Measurements from ENCODE around the gene VWA1.
"Not testable (repeated sequence)": the region's sequence is repeated elsewhere in the genome, so short reads cannot be mapped to it uniquely, and the experiment has no call there.

Gene VWA1

GRCh38 chr1:1424707-1425106 is 10.8 kb upstream of the VWA1 start:
- DNase-seq = no peak

DNA sequence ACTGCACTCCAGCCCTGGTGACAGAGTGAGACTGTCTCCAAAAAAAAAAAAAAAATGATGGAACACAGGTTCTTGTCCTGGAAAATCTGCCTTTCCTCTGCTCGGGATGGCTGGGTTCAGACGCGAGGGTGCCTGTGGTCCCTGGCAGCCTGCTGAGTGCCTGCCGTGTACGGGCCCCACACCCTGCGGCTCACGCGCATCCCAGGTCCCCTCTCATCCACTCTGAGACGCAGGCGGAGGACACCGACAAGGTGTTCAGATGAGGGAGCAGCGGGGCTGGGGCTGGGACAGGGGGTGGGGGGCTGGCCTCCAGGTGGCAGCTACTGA is 10.1 kb upstream of the VWA1 start:
- no peak for DNase-seq

DNA sequence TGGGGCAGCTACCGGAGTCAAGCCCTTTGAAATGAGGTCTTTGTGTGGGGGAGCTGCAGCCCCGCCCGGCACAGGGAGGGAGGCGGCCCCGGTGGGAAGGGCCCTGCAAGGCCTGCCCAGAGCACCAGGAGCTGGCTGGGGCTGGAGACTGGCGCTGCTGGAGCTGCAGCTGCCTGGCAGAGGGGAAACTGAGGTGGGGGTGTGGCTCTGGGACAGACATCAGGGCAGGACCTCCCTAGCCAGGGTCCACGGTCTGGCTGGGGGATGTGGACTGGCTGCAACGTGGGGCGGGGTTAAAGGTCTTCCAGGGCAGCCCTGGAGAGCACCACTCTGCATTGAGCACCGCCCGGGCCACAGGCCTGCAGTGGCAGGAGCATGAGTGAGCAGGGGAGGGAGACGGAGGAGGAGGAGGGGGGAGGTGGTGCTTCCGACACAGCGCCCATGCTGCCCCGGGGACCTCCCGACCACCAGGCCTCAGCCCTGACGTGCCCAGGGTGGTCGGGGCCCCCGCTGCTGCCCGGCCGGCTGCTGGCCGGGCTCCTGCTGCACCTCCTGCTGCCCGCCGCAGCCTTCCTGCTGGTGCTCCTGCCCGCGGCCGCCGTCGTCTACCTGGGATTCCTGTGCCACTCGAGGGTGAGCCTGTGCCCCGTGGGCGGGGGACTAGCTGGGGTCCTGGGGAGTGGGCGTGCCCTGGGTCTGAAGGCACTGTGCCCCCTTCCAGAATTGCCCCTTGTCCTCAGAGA is 9.6 kb upstream of the VWA1 start:
- no peak for DNase-seq

DNA sequence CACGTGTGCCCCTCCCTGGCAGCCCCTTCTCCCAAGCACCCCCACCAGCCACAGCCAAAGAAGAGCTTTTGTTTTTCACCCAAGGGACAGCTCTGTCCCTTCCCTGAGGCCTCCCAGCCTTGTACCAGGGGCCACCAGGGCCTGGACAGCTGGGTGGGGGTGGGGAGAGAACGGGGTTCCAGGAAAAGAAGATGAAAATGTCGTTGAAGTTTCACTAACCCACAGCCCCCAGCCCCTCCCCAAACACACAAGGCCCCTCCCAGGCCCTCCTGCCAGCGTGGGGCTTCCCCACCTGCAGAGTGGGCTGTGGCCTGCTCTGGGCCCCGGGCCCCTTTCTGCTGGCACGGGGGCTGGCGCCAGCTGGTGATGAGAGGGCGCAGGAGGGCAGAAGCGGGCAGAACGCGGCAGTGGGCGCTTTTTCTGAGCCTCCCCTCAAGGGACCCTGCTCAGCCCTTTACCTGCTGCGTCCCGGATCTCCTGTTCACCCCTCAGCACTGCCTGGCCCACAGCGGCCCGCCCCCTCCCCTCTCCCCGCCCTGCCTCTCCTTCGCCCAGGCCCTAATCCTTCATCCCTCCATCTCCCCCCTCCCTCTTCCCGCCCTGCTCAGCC is 8.9 kb upstream of the VWA1 start:
- DNase-seq = no peak

DNA sequence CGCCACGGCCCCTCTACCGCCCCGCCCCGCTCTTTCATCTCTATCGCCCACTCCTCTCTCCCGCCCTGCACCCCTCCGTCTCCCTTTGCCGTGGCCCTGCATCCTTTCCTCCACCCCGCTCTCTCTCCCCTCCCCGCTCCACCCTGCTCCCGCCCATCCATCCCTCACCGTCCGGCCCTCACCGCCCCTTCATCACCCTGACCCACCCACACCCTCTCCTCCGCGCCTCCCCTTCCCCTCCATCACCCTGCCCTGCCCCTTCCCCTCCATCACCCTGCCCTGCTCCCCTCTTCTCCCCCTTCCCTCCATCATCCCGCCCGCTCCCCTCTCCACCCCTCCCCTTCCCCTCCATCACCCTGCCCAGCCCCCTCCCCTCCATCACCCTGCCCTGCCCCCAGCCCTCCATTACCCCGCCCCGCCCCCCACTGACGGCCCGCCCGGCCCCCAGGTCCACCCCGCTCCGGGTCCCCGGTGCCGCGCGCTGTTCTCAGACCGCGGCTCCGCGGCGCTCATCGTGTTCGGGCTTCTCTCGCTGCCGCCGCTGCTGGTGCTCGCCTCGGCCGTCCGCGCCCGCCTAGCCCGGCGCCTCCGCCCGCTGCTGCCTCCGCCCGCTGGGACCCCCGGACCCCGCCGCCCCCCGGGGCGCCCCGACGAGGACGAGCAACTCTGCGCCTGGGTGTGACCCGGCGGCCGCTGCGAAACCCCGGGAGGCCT is 8.2 kb upstream of the VWA1 start:
- no peak for DNase-seq

- no peak for DNase-seq
These were observed 7.7 kb upstream of the VWA1 start for GRCh38 chr1:1427820-1428148.

DNA sequence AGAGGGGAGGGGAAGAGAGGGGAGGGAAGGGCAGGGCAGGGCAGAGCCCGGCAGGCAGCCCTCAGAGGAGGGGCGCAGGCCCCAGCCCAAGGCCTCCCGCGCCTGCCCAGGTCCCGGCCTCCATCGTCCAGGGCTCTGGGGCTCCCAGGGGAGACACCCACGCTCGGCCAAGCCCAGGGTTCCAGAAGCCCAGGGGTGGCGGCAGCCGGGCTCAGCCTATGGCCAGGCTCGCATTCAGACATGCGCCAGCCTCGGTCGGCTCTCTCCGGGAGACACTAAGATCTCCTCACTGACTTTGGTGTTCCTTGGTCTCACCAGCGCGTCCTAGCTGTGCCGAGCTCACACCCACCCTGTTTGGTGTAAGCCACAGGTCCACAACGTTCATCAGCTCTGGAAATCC is 7.3 kb upstream of the VWA1 start:
- no peak for DNase-seq

DNA sequence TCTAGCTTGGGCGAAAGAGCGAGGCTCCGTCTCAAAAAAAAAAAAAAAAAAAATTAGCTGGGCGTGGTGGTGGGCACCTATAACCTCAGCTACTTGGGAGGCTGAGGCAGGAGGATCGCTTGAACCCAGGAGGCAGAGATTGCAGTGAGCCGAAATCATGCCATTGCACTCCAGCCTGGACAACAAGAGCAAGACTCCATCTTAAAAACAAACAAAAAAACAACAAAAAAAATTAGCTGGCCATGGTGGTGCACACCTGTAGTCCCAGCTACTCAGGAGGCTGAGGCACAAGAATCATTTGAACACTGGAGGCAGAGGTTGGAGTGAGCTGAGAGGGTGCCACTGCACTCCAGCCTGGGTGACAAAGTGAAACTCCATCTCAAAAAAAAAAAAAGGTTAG is 6.5 kb upstream of the VWA1 start:
- not testable (repeated sequence) for DNase-seq

DNA sequence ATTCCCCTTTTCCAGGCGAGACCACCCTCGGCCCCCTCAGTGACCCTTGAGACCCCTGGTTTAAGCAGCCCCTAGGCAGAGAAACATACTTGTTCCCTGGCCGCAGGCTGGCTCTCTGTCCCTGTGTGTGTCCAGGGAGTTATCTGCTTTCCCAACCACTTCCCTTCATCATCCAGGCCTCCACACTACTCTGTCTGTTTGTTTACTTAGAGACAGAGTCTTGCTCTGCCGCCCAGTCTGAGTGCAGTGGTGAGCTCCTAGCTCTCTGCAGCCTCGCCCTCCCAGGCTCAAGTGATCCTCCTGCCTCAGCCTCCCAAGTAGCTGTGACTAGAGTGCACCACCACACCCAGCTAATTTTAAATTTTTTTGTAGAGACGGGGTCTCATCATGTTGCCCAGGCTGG is 5.8 kb upstream of the VWA1 start:
- no peak for DNase-seq

GRCh38 chr1:1430114-1430982 is 5.1 kb upstream of the VWA1 start:
- DNase-seq = no peak

DNA sequence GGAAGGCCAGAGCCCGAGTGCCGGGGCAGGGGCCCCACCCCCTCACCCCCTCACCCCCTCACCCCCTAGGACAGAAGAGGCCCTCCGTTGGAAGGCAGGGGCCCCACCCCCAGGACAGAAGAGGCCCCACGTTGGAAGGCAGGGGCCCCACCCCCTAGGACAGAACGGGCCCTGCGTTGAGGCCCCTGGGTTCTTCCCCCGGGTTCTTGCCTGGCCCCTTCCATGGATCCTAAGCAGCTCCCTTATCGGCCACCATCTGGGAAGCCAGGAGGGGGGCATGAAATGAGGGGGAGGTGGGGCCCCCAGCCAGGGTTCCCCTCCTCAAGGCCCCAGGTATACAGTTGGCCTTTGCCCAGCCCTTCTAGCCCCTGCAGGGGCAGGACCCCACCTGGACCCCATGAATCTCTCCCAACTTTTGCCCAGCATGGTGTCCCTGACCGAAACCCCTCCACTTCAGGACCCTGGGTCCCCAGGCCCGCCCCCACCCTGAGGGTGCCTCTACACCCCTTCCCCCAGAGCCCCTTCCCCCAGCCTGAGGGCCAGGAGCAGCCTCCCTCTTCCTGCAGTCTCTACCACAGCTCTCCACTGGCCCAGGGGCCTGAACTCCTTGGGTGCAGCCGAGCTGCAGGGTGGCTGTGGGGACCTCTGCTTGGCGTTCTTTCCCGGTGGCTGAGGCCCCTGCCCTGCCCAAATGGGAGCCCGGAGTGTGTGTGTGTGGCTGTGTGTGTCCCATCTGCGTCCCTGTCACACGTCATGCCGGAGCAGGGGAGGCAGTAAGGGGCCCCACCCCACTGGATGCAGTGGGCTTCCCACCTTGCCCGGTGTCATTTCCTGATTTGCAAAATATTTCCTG is 4.3 kb upstream of the VWA1 start:
- DNase-seq = no peak

GRCh38 chr1:1431845-1432273 is 3.6 kb upstream of the VWA1 start:
- DNase-seq = no peak

DNA sequence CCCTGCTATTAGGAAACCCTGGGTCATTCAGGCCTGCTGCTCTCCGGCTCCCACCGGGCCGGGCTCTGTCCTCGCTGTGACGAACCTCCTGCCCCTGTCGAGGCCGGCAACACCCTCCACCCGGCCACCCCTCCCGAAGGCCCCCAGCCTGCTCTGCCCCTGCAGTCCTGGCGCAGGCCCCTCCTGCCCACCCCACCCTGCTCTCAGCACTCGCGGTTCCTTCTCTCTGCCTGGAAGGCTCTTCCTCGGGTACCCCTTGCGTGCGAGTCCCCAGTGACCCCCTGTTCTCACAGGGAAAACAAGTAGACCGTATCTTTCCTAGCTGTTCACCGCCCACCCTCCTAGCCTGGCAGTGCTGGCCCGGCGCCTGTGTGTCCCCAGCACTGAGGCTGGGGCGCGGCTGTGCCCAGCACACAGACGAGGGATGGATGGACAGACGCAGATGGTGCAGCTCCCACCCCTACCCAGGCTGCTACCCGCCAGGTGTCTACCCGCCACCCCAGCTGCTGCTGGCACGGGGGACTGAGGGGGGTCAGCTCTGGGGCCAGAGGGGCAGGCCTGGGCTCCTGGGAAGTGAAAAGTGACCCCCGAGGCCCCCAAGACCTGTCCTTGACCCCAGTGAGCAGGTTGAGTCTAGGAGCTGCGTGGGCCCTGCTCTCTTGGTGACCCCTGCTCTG is 3.1 kb upstream of the VWA1 start:
- no peak for DNase-seq

GRCh38 chr1:1432951-1433803 is 2.3 kb upstream of the VWA1 start:
- no peak for DNase-seq

DNA sequence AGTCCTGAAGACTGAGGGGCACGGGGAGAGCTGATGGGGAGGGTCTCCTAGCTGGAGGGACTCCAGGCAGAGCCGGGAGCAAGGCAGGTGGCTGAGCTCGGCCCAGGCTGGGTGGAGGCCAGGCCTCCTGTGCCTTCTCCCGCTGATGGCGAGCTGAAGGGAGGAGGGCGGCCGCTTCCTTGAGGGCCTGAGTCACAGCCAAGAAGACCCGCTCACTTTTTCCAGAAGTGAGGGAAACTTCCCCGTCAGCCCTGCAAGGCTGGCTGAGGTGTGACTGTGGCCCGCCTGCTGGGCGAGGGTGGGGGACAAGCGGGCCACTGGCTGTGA is 1.7 kb upstream of the VWA1 start:
- DNase-seq = no peak

DNA sequence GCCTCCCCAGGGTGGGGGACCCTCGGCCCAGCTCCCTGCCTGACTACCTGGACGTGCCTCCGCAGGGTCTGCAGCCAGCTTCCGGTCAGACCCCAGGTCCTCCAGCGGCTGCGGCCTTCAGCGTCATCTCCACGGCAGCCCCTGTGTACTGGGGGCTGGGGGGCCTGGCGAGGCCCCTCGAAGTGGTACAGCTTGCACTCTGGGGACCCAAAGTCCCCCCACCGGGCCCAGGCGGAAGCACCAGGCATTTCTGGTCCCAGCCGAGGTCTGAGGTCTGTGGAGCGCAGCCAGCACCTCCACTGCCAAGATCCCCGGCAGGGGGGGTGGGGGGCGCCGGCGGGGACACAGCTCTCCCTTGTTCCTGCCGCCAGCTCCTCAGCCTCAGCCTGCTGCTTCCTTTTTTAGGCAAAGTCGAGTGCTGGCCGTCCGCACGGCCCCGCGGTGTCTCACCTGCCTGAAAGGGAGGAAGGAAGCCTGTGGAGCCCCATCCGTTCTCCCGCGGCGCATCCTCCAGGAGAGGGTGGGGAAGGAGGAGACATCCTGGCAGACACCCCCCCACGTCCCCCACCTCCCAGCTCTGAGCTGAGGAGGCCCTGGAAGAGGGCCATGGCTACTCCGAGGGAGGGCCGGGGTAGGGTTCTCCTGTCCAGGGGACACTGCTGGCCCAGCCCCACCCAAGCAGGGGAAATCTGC is 1.2 kb upstream of the VWA1 start:
- DNase-seq = no peak

GRCh38 chr1:1434824-1435105 is 725 bp upstream of the VWA1 start:
- DNase-seq = no peak

GRCh38 chr1:1435911-1436629 is 580 bp downstream of the VWA1 start:
- no peak for DNase-seq

GRCh38 chr1:1436630-1437032 is 1.1 kb downstream of the VWA1 start:
- DNase-seq = no peak

Data from NCI-H1436 treated with DMSO at 0.1 percent for 48 hours (cell line).